Ovary (tissue), 3 donors: ENCODE measurements around the gene MTUS2.

ENCODE experiments used
- CTCF ChIP-seq, 3 donors: fragments of 450-650 bp in 2 of 3; fragments of 200-600 bp in 1 of 3; IDR thresholded peaks; one replicate each; pipeline versions ENCODE4 v1.5.1 to v1.8.0; 2016 to 2022; ENCODE audit warnings: antibody characterized with exemption in 3 of 3, mild to moderate bottlenecking in 1 of 3
- EP300 ChIP-seq: sonication (generic); formaldehyde crosslinking; IDR thresholded peaks from one replicate; pipeline ENCODE4 v1.6.1; 2017; ENCODE audit warnings: antibody characterized with exemption
- POLR2A ChIP-seq: fragments of 450-650 bp; IDR thresholded peaks from one replicate; pipeline ENCODE4 v1.6.1; 2017; ENCODE audit warnings: antibody characterized with exemption, mild to moderate bottlenecking, moderate library complexity
- donor health status: DM: no; HTN: no; CAD: no.

- TF ChIP-seq POLR2A (no peak), EP300 (no peak), CTCF (IDR thresholded peaks at IDR 0.05) (no peak)
Measured at GRCh38 chr13:29456419-29456818, 636.3 kb downstream of the MTUS2 start.
